Measurements from ENCODE around the gene MYOCD.

Gene MYOCD

DNA sequence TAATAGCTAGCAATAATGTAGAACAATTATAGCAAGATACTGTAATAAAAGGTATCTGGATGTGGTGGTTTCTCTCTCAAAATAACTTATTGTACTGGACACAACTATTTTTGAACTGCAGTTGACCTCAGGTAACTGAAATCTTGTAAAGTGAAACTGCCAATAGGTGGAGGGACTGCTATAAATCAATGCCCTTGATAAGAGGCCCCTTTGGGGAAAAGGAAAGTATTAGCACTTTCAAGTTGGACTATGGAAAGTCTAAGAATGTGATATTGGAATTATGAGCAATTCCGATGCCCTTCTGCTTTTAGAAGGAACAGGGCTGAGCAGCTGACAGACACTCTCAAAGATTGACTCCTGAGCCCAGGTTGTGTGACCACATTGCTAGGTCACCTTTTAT is 79.1 kb downstream of the MYOCD start:
- Histone ChIP-seq H3K79me2 (ENCODE audit: control insufficient read depth, low read length) (no peaks in the 10 kb centered on the region), H3K9me3 (ENCODE audit: control insufficient read depth, insufficient read depth, low read length) (no peaks in the 10 kb centered on the region)
- TF ChIP-seq, protein P1, sequence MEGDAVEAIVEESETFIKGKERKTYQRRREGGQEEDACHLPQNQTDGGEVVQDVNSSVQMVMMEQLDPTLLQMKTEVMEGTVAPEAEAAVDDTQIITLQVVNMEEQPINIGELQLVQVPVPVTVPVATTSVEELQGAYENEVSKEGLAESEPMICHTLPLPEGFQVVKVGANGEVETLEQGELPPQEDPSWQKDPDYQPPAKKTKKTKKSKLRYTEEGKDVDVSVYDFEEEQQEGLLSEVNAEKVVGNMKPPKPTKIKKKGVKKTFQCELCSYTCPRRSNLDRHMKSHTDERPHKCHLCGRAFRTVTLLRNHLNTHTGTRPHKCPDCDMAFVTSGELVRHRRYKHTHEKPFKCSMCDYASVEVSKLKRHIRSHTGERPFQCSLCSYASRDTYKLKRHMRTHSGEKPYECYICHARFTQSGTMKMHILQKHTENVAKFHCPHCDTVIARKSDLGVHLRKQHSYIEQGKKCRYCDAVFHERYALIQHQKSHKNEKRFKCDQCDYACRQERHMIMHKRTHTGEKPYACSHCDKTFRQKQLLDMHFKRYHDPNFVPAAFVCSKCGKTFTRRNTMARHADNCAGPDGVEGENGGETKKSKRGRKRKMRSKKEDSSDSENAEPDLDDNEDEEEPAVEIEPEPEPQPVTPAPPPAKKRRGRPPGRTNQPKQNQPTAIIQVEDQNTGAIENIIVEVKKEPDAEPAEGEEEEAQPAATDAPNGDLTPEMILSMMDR (IDR thresholded peaks at IDR 0.05; ENCODE audit: low read depth, low read length, poor library complexity, severe bottlenecking) = no peak
- no peak for TF ChIP-seq EZH2phosphoT487 (IDR thresholded peaks at IDR 0.05; ENCODE audit: borderline replicate concordance, low read length)

DNA sequence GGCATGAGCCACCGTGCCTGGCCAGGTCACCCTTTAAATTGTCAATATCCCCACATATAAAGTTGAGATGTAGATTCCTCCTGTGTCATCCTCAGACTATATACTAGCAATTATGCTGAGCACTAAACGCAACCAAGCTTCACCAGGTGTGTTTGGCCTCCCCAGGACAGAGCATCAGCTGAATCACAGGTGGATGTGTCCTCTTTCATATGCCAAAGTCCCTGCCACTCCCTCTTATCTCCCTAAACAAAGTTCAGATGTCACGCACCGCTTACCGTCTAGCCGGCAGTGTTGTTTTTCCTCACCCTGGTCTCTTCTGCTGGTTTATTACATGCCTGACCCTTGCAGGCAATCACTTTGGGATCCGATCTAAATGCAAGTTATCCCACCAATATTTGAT is 79.8 kb downstream of the MYOCD start:
- no peaks in the 10 kb centered on the region for H3K4me1 ChIP-seq (ENCODE audit: control insufficient read depth, low read length)

More for the DNA sequence above, 79.1 kb downstream of the MYOCD start:
- no peaks in the 10 kb centered on the region for H3K36me3 ChIP-seq (ENCODE audit: control insufficient read depth, low read length)
- no peak overlapping the region for H3K4me3 ChIP-seq (ENCODE audit: low read length)
- no peaks in the 10 kb centered on the region for H3K9me2 ChIP-seq (replicated peaks; ENCODE audit: control insufficient read depth, low read length)
- H3K27ac ChIP-seq (ENCODE audit: low read depth, low read length) = no peak overlapping the region
- no peaks in the 10 kb centered on the region for H3K4me1 ChIP-seq (ENCODE audit: control insufficient read depth, low read length)
- no peaks in the 10 kb centered on the region for H3F3A ChIP-seq (ENCODE audit: control insufficient read depth, insufficient read depth)
- no peak overlapping the region for H3K4me2 ChIP-seq (ENCODE audit: low read length)
- H3K27me3 ChIP-seq (ENCODE audit: control insufficient read depth, low read length) = no peaks in the 10 kb centered on the region
- H4K20me1 ChIP-seq (ENCODE audit: control insufficient read depth, insufficient read depth, low read depth, low read length) = no peaks in the 10 kb centered on the region

DNA sequence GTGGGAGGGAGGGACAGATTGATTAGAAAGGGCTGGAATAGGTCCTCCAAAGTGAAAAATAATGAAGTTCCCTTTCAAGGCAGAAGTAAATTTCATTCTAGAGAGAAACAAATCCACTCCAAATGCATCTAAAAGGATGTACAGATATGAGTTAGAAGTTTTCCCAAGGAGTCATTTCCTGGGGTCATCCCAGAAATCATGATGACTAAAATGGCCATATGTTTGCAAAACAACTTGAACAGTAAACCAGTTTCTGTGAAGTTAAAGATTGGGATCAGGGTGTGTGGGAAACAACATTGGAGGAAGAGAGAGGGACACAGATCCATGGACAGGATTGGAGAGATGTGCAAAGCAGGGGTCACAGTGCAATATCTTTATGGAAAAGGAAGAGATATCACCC is 91.1 kb downstream of the MYOCD start:
- Histone ChIP-seq H3K4me2 (ENCODE audit: low read length) (no peak overlapping the region), H3K36me3 (ENCODE audit: control insufficient read depth, low read length) (no peaks in the 10 kb centered on the region), H3K9me3 (ENCODE audit: control insufficient read depth, insufficient read depth, low read length) (no peaks in the 10 kb centered on the region), H3K4me3 (ENCODE audit: low read length) (no peak overlapping the region), H4K20me1 (ENCODE audit: control insufficient read depth, insufficient read depth, low read depth, low read length) (no peaks in the 10 kb centered on the region), H3K4me1 (ENCODE audit: control insufficient read depth, low read length) (no peaks in the 10 kb centered on the region), H3K79me2 (ENCODE audit: control insufficient read depth, low read length) (no peaks in the 10 kb centered on the region), H3K27me3 (ENCODE audit: control insufficient read depth, low read length) (no peaks in the 10 kb centered on the region), H3K27ac (ENCODE audit: low read depth, low read length) (no peak overlapping the region), H3F3A (ENCODE audit: control insufficient read depth, insufficient read depth) (no peaks in the 10 kb centered on the region), H3K9me2 (replicated peaks; ENCODE audit: control insufficient read depth, low read length) (no peaks in the 10 kb centered on the region)
- TF ChIP-seq, protein P1 (IDR thresholded peaks at IDR 0.05; ENCODE audit: low read depth, low read length, poor library complexity, severe bottlenecking) = no peak
- no peak for TF ChIP-seq EZH2phosphoT487 (IDR thresholded peaks at IDR 0.05; ENCODE audit: borderline replicate concordance, low read length)

More for the DNA sequence above, 79.8 kb downstream of the MYOCD start:
- H4K20me1 ChIP-seq (ENCODE audit: control insufficient read depth, insufficient read depth, low read depth, low read length) = no peaks in the 10 kb centered on the region
- no peaks in the 10 kb centered on the region for H3K27me3 ChIP-seq (ENCODE audit: control insufficient read depth, low read length)
- no peak overlapping the region for H3K4me2 ChIP-seq (ENCODE audit: low read length)
- H3K9me3 ChIP-seq (ENCODE audit: control insufficient read depth, insufficient read depth, low read length) = no peaks in the 10 kb centered on the region
- H3F3A ChIP-seq (ENCODE audit: control insufficient read depth, insufficient read depth) = no peaks in the 10 kb centered on the region
- H3K9me2 ChIP-seq (replicated peaks; ENCODE audit: control insufficient read depth, low read length) = no peaks in the 10 kb centered on the region
- H3K27ac ChIP-seq (ENCODE audit: low read depth, low read length) = no peak overlapping the region
- no peak overlapping the region for H3K4me3 ChIP-seq (ENCODE audit: low read length)
- H3K36me3 ChIP-seq (ENCODE audit: control insufficient read depth, low read length) = no peaks in the 10 kb centered on the region
- TF ChIP-seq, protein P1 (IDR thresholded peaks at IDR 0.05; ENCODE audit: low read depth, low read length, poor library complexity, severe bottlenecking) = no peak
- TF ChIP-seq EZH2phosphoT487 (IDR thresholded peaks at IDR 0.05; ENCODE audit: borderline replicate concordance, low read length) = no peak
- H3K79me2 ChIP-seq (ENCODE audit: control insufficient read depth, low read length) = no peaks in the 10 kb centered on the region

DNA sequence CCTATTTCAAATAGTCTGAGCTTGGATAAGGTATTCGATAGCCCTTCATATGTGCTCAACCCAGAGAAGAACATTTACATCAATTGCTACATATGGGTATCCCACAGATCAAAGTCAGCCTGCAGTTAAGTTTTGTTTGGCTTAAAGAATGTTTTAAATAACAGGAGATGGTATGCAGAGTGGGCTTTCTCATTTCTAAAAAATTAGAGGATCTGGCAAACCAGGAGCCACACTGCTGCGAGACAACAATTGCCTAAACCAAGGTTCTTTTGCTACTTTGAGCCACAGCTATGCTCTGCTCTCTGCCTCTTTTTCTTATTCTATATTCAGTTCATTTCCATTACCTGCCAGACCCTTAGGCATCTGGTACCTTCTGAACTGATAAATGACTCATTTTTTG is 93.4 kb downstream of the MYOCD start:
- Histone ChIP-seq H4K20me1 (ENCODE audit: control insufficient read depth, insufficient read depth, low read depth, low read length) (no peaks in the 10 kb centered on the region), H3K9me3 (ENCODE audit: control insufficient read depth, insufficient read depth, low read length) (no peaks in the 10 kb centered on the region), H3K4me2 (ENCODE audit: low read length) (no peak overlapping the region), H3K79me2 (ENCODE audit: control insufficient read depth, low read length) (no peaks in the 10 kb centered on the region), H3F3A (ENCODE audit: control insufficient read depth, insufficient read depth) (no peaks in the 10 kb centered on the region), H3K36me3 (ENCODE audit: control insufficient read depth, low read length) (no peaks in the 10 kb centered on the region), H3K27ac (ENCODE audit: low read depth, low read length) (no peak overlapping the region), H3K27me3 (ENCODE audit: control insufficient read depth, low read length) (no peaks in the 10 kb centered on the region), H3K4me3 (ENCODE audit: low read length) (no peak overlapping the region), H3K4me1 (ENCODE audit: control insufficient read depth, low read length) (no peaks in the 10 kb centered on the region), H3K9me2 (replicated peaks; ENCODE audit: control insufficient read depth, low read length) (no peaks in the 10 kb centered on the region)
- TF ChIP-seq, protein P1 (IDR thresholded peaks at IDR 0.05; ENCODE audit: low read depth, low read length, poor library complexity, severe bottlenecking) = no peak
- TF ChIP-seq EZH2phosphoT487 (IDR thresholded peaks at IDR 0.05; ENCODE audit: borderline replicate concordance, low read length) = no peak
